Ascending aorta (tissue), 2 donors: ENCODE data around the gene NCOA1. TPM values are rescaled to one million over a fixed set of nuclear protein-coding genes. Genes with fewer than 3 reads are reported as not detected.

ENCODE experiments used
- DNase-seq, 2 donors: peaks; one replicate each; pipeline ENCODE4 v3.0.0-alpha.2; 2019; ENCODE audit warnings: low spot score in 2 of 2
- H3K27ac ChIP-seq, 2 donors: fragments of 200-600 bp; sonication (generic); one replicate each; pipeline ENCODE4 v1.5.1; 2016 to 2017; ENCODE audit warnings: mild to moderate bottlenecking in 1 of 2
- H3K27me3 ChIP-seq: fragments of 200-600 bp; sonication (generic); one replicate; pipeline ENCODE4 v1.5.1; 2017
- H3K36me3 ChIP-seq, 2 donors: fragments of 200-600 bp; sonication (generic); one replicate each; pipeline ENCODE4 v1.5.1; 2016
- H3K4me1 ChIP-seq, 2 donors: fragments of 200-600 bp; sonication (generic); one replicate each; pipeline ENCODE4 v1.5.1; 2016 to 2017; ENCODE audit warnings: mild to moderate bottlenecking in 1 of 2
- H3K4me3 ChIP-seq, 2 donors: fragments of 200-600 bp; sonication (generic); one replicate each; pipeline ENCODE4 v1.5.1; 2016 to 2017; ENCODE audit warnings: mild to moderate bottlenecking in 1 of 2
- H3K9me3 ChIP-seq, 2 donors: fragments of 200-600 bp; sonication (generic); one replicate each; pipeline ENCODE4 v1.5.1; 2016
- intact Hi-C: fragments of 100-400 bp; cut with DNase I; formaldehyde crosslinking; loops from one replicate; pipeline ENCODE4 v1.15.1; 2023
- total RNA-seq: library from RNA; depleted of rRNA; stranded (reverse); fragments of >200 nt; gene quantifications from one replicate; pipeline ENCODE4 v1.1.0, GENCODE V29; 2016
- TF ChIP-seq, protein P1 (sequence below), 3 experiments: fragments of 200-600 bp in 2 of 3; fragments of 450-650 bp in 1 of 3; sonication (generic) in 2 of 3; IDR thresholded peaks; one replicate each; pipeline ENCODE4 v1.5.1; 2016 to 2019; ENCODE audit warnings: antibody characterized with exemption in 3 of 3, mild to moderate bottlenecking in 1 of 3, moderate library complexity in 1 of 3

NCOA1 gene
- total RNA-seq, 1 donor from 2014 or later: 19.3 TPM

DNA sequence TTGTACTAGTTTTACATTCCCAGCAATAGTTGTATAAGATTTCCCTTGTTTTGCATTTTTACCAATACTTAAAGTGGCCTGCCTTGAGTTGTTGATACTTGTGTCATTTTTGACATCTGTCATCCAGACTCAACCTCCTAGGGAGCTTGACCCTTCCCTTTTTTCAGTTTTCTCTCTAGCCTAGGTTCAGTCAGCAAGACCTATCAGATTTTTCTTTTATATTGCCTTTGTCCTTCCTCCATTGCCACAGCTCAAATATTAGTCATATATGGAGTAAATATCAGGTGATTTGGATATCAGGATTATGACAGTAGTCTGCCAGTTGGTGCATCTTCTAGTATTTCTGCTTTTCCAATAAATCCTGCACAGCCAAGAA lies 315.6 kb downstream of the NCOA1 start:
- Histone ChIP-seq H3K27ac (no peak overlapping the region), H3K4me3 (no peak overlapping the region), H3K36me3 (no peaks in the 10 kb centered on the region), H3K27me3 (no peaks in the 10 kb centered on the region), H3K4me1 (no peaks in the 10 kb centered on the region), H3K9me3 (no peaks in the 10 kb centered on the region)
- intact Hi-C loops: no loop called here
- TF ChIP-seq, protein P1, sequence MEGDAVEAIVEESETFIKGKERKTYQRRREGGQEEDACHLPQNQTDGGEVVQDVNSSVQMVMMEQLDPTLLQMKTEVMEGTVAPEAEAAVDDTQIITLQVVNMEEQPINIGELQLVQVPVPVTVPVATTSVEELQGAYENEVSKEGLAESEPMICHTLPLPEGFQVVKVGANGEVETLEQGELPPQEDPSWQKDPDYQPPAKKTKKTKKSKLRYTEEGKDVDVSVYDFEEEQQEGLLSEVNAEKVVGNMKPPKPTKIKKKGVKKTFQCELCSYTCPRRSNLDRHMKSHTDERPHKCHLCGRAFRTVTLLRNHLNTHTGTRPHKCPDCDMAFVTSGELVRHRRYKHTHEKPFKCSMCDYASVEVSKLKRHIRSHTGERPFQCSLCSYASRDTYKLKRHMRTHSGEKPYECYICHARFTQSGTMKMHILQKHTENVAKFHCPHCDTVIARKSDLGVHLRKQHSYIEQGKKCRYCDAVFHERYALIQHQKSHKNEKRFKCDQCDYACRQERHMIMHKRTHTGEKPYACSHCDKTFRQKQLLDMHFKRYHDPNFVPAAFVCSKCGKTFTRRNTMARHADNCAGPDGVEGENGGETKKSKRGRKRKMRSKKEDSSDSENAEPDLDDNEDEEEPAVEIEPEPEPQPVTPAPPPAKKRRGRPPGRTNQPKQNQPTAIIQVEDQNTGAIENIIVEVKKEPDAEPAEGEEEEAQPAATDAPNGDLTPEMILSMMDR (IDR thresholded peaks at IDR 0.05): no peak
- DNase-seq: no peak

GRCh38 chr2:24809316-24810007 lies 318.4 kb downstream of the NCOA1 start:
- TF ChIP-seq, protein P1 (IDR thresholded peaks at IDR 0.05): no peak
- no peaks in the 10 kb centered on the region for H3K9me3 ChIP-seq
- no peaks in the 10 kb centered on the region for H3K36me3 ChIP-seq
- intact Hi-C loops: no loop called here
- H3K27me3 ChIP-seq: no peaks in the 10 kb centered on the region
- no peak overlapping the region for H3K4me3 ChIP-seq
- H3K4me1 ChIP-seq: no peaks in the 10 kb centered on the region
- DNase-seq: no peak
- H3K27ac ChIP-seq: no peak overlapping the region

GRCh38 chr2:24813691-24814137 lies 322.7 kb downstream of the NCOA1 start:
- DNase-seq: no peak
- intact Hi-C loops: no loop called here
- Histone ChIP-seq H3K9me3 (no peaks in the 10 kb centered on the region), H3K4me1 (no peaks in the 10 kb centered on the region), H3K27ac (no peak overlapping the region), H3K36me3 (peaks cover 0 to 5% of the 10 kb centered on the region in 2 donors), H3K27me3 (no peaks in the 10 kb centered on the region), H3K4me3 (no peak overlapping the region)
- TF ChIP-seq, protein P1 (IDR thresholded peaks at IDR 0.05): no peak

- H3K27me3 ChIP-seq: no peaks in the 10 kb centered on the region
- TF ChIP-seq, protein P1 (IDR thresholded peaks at IDR 0.05): no peak
- no peak for DNase-seq
- H3K36me3 ChIP-seq: peaks cover 0 to 10% of the 10 kb centered on the region in 2 donors
- H3K9me3 ChIP-seq: no peaks in the 10 kb centered on the region
- intact Hi-C loops: no loop called here
- no peak overlapping the region for H3K4me3 ChIP-seq
- H3K4me1 ChIP-seq: no peaks in the 10 kb centered on the region
- H3K27ac ChIP-seq: no peak overlapping the region
Observed at GRCh38 chr2:24814516-24814915, 323.5 kb downstream of the NCOA1 start.

GRCh38 chr2:24815171-24815570 lies 324.1 kb downstream of the NCOA1 start:
- peaks cover 3 to 12% of the 10 kb centered on the region in 2 donors for H3K36me3 ChIP-seq
- no peaks in the 10 kb centered on the region for H3K4me1 ChIP-seq
- H3K27ac ChIP-seq: no peak overlapping the region
- peak in 1 of 2 donors; percentile 31 for DNase-seq
- no peaks in the 10 kb centered on the region for H3K27me3 ChIP-seq
- H3K9me3 ChIP-seq: no peaks in the 10 kb centered on the region
- TF ChIP-seq, protein P1 (IDR thresholded peaks at IDR 0.05): no peak
- intact Hi-C loops: no loop called here
- H3K4me3 ChIP-seq: no peak overlapping the region
